ENCODE data around the gene LARP1. TPM values are rescaled to one million over a fixed set of nuclear protein-coding genes. Genes with fewer than 3 reads are reported as not detected.

The LARP1 gene
- total and polyA plus RNA-seq, 2 donors (not counting 1 experiment from before 2014, with no cell fraction given) = 59.6 to 150 TPM

DNA sequence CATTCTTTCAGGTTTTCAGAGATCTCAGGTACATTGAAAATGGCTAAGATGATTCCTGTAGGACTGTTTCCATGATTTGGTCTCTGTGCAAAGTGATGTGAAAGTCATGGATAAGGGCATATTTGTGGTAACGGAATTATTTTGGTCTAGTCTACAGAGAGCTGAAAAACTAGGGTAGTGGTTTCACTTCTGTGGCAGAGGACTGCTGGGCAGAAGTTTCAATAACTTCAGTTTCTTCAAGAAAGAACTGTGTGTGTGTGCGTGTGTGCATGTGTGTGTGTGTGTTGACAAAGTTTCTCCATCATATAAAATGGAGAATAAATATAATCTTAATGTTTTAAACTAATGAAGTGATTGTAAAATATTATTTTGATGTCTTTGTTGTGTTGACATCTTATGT, 107.6 kb downstream of the LARP1 start:
- H3K4me1 Mint-ChIP-seq = peaks cover 56% of the 10 kb centered on the region

More for the DNA sequence above, 107.6 kb downstream of the LARP1 start:
- peak overlapping the region; percentile 36 for H3K4me2 ChIP-seq (replicated peaks; ENCODE audit: low read depth, low read length, poor library complexity, severe bottlenecking)
- H3K79me2 ChIP-seq (ENCODE audit: control insufficient read depth, insufficient read depth, low read length) = peaks cover 90% of the 10 kb centered on the region
- H3K9me3 ChIP-seq (ENCODE audit: control extremely low read depth in 1 of 3, control insufficient read depth in 2 of 3, insufficient read depth in 1 of 3, low read length in 2 of 3) = no peaks in the 10 kb centered on the region
- no peak overlapping the region for H3K9ac ChIP-seq (ENCODE audit: low read length)
- H3K4me1 ChIP-seq (ENCODE audit: control insufficient read depth in 2 of 2, insufficient read depth in 2 of 2, low read length in 2 of 2) = peaks cover 42 to 47% of the 10 kb centered on the region in 2 donors
- Mint-ChIP-seq H3K4me3 (peak overlapping the region; percentile 67), H3K27me3 (no peaks in the 10 kb centered on the region), H3K27ac (peak overlapping the region; percentile 81), H3K9me3 (ENCODE audit: insufficient read depth) (no peaks in the 10 kb centered on the region)
- ChIA-PET POLR2A (no interaction called here), CTCF (no interaction called here)
- intact Hi-C loops (cut with micrococcal nuclease) = no loop called here
- no peak for ATAC-seq (ENCODE audit: low read depth)
- peaks cover 5 to 44% of the 10 kb centered on the region in 2 experiments for H3K36me3 ChIP-seq (replicated peaks in 1 of 2; ENCODE audit: control extremely low read depth in 1 of 2, control insufficient read depth in 1 of 2, extremely low read depth in 1 of 2, insufficient read depth in 2 of 2, low read length in 1 of 2)
- no peaks in the 10 kb centered on the region for H3K27me3 ChIP-seq (replicated peaks in 1 of 4; ENCODE audit: control extremely low read depth in 1 of 4, control insufficient read depth in 3 of 4, insufficient read depth in 4 of 4, low read length in 3 of 4)
- 0% methylated on average over 1 of the region's 2 CpGs for WGBS (ENCODE audit: insufficient coverage)
- TF ChIP-seq EZH2 (IDR thresholded peaks at IDR 0.05; ENCODE audit: borderline replicate concordance, insufficient read depth, low read depth, low read length, poor library complexity, severe bottlenecking) (no peak), CTCF (IDR thresholded peaks at IDR 0.05) (no peak)
- no peak overlapping the region for H3K4me3 ChIP-seq (ENCODE audit: control extremely low read depth in 1 of 5, extremely low read depth in 1 of 5, insufficient read depth in 1 of 5, low read depth in 2 of 5, low read length in 4 of 5)
- peak; percentile 19 for DNase-seq
- H2AFZ ChIP-seq (ENCODE audit: insufficient read depth, low read depth, low read length, poor library complexity, severe bottlenecking) = no peak overlapping the region
- peak overlapping the region in 1 of 2 donors; percentile 99 for H3K27ac ChIP-seq (ENCODE audit: low read length in 2 of 2)
- peaks cover 59% of the 10 kb centered on the region for H4K20me1 ChIP-seq (ENCODE audit: control insufficient read depth, insufficient read depth, low read length, poor library complexity, severe bottlenecking)
